ENCODE data around the gene FEZF2.

The FEZF2 gene

GRCh38 chr3:62329971-62330370 is 43.4 kb downstream of the FEZF2 start:
- DNase-seq (ENCODE audit: low read depth) = no peak

- DNase-seq (ENCODE audit: low read depth) = no peak
Observed at GRCh38 chr3:62325896-62326295, 47.5 kb downstream of the FEZF2 start.

GRCh38 chr3:62323241-62323640 is 50.1 kb downstream of the FEZF2 start:
- DNase-seq (ENCODE audit: low read depth) = no peak
